Activated T-cell treated with anti-CD3 and anti-CD28 coated beads for 4 hours (primary cell): ENCODE measurements around the gene PAX5.
A peak's percentile ranks its signal among the peaks of the same experiment; 100 is the strongest.

Source experiments
- DNase-seq: peaks from one replicate; pipeline ENCODE4 v3.0.0-alpha.2; 2020

Gene PAX5

DNA sequence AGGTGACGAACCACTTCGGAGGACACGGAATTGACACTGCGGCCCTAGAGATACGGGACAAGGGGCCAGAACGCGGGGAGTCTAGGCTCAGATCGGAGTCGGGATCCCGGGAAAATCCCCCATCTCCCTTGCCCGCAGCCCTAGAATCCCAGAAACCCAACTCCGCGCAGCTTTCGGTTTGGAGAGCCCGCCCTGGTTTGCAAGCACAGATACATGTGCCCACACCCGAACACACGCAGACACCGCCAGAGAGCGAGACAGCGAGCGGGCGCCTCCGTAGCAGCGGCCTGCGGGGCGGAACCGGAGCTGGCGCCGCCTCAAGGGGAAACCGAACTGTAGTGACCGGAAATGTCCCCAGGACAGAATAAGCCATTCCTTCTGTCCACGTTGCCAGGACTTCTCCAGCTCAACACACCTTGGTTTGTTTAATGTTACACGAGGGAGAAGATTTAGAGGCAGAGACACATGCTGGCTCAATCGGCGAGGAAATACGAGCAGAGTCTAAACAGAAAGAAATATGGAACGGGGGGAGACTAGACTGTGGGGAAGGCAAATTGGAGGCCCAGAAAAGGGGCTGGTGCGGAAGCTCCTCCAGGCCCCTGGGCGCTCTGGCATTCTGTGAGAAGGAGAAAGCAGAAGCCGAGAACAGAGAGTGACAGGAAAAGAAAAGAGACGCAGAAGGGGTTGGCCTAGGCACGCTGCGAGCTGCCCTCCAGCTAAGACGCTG, 2.9 kb upstream of the PAX5 start:
- DNase-seq: no peak

GRCh38 chr9:37036371-37036775, 2.3 kb upstream of the PAX5 start:
- no peak for DNase-seq

DNA sequence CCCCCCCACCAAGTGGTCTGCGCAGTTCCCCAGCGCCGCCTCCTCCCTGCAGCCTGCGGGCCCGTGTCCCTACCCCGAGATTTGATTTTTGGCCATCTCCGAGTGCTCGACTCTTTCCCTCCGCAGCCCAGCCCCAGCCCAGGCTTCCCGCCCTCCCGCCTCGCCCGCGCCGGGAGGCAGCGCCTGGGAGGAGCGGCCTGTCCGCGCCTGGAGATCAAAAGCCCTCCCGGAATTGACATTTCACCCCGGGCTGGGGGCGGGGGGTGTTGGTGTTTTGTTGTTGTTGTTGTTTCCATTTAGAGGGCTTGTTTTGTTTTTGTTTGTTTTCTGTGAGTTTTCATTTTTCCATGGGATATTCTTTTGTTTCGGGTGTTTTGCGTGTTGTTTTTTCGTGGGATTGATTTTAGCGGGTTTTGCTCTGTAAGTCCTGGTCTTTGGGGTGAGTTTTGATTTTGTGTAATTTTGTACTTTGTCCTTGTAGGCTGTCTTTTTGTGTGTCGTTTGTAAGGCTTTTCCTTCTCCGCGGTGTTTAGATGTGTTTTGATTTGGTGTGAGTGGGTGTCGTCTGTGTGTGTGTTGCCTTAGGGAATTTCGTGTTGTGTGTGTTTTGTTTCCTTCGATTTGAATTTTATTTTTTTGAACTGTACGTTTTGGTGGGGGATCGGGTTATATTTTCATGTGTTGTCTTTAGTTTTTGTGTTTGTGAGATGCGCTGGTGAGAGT, 1.7 kb upstream of the PAX5 start:
- DNase-seq: no peak

GRCh38 chr9:37034938-37035647, 1.0 kb upstream of the PAX5 start:
- DNase-seq: no peak

DNA sequence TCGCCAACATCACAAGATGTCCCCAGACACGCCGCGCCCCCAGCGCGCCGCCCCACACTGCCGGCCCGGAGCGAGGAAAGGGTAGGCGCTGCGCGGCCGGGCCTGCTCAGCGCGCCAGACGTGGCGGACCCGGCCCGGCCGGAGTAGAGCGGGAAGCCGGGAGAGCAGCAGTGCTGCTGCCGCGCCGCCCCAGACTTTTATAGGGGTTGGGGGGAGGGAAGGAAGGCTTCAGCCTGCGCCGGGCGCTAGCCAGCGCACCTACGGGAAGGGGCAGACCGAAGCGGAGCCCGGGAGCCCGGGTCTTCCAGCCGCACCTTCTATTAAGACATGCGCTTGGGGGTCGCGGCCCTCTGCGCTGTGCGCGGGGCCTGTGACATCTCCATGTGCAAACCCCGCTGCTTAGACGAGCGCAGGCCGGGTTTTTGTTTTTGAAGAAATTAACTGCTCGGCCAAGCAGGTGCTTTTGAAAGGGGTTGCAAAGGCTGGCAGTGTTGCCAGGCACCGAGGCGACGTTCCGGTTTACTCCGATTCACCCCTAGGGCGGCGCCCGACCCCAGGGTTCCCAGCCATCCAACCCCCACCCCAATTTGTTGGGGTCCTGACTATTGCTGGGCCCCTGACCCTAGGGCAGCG, 353 bp upstream of the PAX5 start:
- DNase-seq: no peak

GRCh38 chr9:37033141-37033540, 927 bp downstream of the PAX5 start:
- no peak for DNase-seq

- no peak for DNase-seq
These were observed 1.4 kb downstream of the PAX5 start for GRCh38 chr9:37032713-37033112.

GRCh38 chr9:37031902-37032301, 2.2 kb downstream of the PAX5 start:
- no peak for DNase-seq

GRCh38 chr9:37031081-37031480, 3.0 kb downstream of the PAX5 start:
- DNase-seq: no peak

DNA sequence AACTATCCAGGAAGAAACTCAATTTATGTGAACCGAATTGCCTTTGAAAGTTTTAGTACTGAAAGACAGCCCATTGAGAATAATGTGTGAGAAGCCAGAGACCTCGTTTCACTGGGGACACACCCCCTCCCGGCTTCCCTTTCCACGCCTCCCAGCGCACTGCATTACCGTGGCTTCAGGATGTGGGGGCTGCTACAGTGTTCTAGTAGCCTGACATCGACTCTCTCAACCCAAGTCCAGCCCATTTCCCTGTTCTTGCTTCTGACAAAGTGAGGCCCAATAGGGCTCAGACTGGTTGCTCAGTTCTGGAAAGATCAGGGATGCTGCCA, 3.5 kb downstream of the PAX5 start:
- DNase-seq: no peak

DNA sequence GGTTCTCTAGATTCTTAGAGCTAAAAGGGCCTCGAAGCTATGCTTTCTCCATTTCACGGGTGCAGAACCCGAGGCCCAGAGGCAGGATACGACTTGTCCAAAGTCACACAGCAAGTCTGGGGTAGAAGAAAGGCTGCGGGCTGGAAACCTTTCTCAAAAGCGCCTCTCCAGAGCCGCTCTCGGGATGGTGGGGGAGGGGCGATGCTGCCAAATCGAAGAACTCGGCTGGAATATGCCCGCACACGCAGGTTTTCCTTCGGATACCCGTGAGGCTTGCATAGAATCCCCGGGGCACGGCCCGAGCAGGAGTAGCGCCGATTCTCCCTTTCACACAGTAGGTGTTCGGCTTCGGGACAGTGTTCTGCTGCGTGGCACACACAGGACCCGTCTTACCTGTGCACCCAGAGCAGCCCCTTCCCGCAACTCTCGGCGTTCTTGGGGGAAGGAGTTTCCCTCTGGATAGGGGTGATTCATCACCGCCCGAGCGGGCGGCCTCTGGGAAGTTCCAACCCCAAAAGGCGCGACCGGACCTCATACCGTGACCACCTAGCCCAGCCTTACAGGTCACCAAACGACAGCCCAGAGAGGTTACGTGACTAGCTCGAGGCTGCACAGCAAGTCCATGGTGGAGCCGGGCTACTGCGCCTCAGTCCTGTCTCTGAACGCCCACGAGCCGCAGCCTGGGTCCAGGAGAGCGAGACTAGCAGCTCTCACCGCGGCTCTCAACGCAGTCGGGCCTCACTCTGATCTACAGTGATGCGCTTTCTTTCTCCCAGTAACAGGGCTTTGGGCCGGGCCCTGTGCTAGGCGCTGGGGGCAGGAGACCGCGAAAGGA, 4.1 kb downstream of the PAX5 start:
- DNase-seq: no peak

DNA sequence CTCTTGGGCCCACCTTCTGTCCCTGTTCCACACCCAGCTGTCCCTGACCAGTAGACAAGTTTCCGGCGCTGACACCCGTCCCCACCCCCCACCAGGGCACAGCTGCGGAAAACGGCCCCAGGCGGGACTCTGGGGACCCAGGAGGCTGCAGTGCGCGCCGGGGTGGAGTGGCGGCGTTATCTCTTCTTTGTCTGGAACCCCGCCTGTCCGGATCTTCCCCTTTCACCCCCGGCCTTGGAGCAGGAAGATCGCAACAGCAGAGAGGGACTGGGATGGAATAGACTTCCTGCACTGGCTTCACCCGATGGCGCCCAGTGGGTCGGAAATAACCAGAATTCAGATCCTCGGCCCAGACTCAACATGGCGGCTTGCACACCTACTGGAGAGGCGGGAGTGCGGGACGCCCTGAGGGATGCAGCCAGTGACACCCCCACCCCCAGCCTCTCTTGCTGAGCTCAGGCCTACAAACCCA, 4.7 kb downstream of the PAX5 start:
- DNase-seq: no peak

GRCh38 chr9:37028420-37029031, 5.5 kb downstream of the PAX5 start:
- DNase-seq: no peak

DNA sequence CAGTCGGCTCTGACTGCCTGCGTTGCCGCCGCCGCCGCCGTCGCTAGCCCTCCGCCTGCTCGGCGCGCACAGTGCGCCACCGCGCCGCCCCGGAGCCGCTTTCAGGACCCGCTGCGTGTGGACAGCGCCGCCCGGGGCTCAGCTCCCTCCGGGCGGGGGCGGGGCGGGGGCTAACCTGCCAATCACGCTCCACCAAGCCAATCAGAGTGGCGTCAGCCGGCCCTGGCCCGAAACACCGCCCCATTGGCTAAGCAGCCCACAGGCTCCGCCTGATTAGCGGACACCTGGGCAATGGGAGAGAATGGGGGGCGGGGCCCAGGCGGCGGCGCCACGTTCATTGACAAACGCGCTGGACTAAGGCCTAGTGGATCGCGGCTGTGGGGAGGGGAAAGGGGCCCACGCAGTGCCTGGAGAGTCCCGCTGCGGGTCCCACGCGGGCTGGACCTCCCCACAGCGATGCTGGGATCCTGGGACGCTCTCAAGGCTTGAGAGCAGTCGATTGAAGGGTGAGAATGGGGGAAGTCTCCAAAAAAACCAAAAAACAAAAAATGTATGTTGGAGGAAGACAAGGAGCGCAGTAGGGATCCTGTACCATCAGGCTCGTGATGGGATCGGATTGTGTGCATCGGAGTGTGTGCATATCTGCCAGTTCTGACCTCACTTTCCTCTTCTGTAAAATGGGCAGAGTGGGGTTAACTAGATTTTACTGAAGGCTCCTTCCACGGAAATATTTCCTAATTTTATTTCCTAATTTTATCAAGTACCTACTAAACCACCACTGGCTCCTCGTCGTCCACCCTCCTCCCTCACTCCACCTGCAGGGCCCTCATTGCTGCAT, 6.3 kb downstream of the PAX5 start:
- peak; percentile 73 for DNase-seq

GRCh38 chr9:37026931-37027581, 7.0 kb downstream of the PAX5 start:
- no peak for DNase-seq

- no peak for DNase-seq
These were observed 7.7 kb downstream of the PAX5 start for GRCh38 chr9:37026113-37026930.

DNA sequence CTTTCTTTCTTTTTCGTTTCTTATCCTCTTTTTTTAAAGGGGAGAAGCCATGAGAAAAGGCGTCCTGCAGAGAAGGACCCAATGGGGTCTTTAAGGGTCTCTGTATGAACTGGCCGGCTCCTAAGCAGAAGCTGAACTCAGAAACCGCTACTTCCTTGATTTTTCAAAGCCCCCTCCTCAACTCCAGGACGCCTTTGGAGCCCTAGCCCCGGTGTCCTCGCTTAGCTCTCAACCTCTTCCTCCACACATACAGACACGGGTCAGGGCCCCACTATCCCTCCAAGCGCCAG, 8.3 kb downstream of the PAX5 start:
- no peak for DNase-seq

DNA sequence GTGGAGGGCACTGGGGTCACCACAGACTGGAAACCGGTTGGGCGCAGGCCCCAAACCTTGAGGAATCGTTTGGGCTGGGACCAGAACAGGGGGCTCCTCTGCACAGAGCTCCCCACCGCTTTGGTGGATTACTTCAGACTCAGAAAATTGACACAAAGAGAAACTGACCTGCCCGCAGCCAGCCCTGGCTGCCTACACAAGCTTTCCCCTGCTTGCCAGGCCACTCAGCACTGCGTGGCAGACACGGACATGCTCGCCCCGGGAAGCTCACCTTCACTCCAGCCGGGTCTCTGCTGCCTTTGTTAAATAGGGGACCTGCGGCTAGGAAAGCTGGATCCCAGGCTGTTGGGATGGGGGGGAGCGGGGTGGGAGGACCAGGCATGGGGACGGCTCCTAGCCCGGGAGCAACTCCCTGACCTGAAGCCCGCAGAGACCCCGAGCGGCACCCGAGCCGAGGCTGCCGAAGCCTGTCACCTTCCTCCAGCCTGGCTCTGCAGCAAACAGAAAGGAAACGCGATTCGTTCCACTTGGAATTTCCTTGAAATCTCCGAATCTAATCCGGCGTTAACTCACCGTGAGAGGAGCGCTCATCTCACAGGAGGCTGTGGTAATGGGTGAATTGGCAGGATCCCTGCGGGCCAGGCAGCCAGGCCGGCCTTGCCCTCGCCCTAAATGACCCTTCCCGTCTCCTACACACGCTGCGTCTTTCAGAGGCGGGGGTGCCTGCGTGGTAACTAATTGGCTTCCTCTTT, 8.8 kb downstream of the PAX5 start:
- no peak for DNase-seq

- no peak for DNase-seq
These were observed 16.5 kb downstream of the PAX5 start for GRCh38 chr9:37017546-37017945.
